B cell (primary cell): Measurements from ENCODE around the gene VWA3A. TPM values are rescaled to one million over a fixed set of nuclear protein-coding genes. Genes with fewer than 3 reads are reported as not detected.

ENCODE experiments used
- ATAC-seq: fragments of 200-7000 bp; cut with Tn5 transposase; one replicate; pipeline ENCODE4 v1.10.0; 2021; ENCODE audit warnings: low read depth, mild to moderate bottlenecking, moderate number of reproducible peaks, moderate library complexity
- CTCF ChIA-PET: fragments of 350-600 bp; sonication (Branson Sonifier 250); formaldehyde crosslinking; loops from one replicate; lab custom pipeline; 2021; ENCODE audit warnings: antibody characterized with exemption, inconsistent platforms; lab: Charles Lee
- POLR2A ChIA-PET: fragments of 350-600 bp; sonication (Branson Sonifier 250); formaldehyde crosslinking; loops from one replicate; lab custom pipeline; 2021; ENCODE audit warnings: antibody characterized with exemption; lab: Charles Lee
- DNase-seq: peaks from one replicate; pipeline ENCODE4 v3.0.0; 2013
- H2AFZ ChIP-seq: 2 replicates; pipeline ENCODE4 v1.6.1; 2012; ENCODE audit warnings: mild to moderate bottlenecking, low read depth, low read length; ENCODE audit not compliant: insufficient read depth, poor library complexity, severe bottlenecking
- H3K27ac ChIP-seq, 2 donors: 1 replicate in 1 of 2; 2 replicates in 1 of 2; pipeline ENCODE4 v1.5.1; 2012 to 2013; ENCODE audit warnings: low read length in 2 of 2, mild to moderate bottlenecking in 2 of 2, moderate library complexity in 1 of 2
- H3K27me3 ChIP-seq, 4 experiments: fragments of 200-600 bp in 1 of 4; sonication (generic) in 1 of 4; replicated peaks in 1 of 4; 1 replicate in 2 of 4; 2 replicates in 2 of 4; pipeline versions ENCODE4 v1.6.1 to v1.7.0; 2013 to 2016; ENCODE audit warnings: low read length in 3 of 4, mild to moderate bottlenecking in 2 of 4, mixed read lengths in 1 of 4, moderate library complexity in 1 of 4; ENCODE audit not compliant: insufficient read depth in 4 of 4, control insufficient read depth in 3 of 4; ENCODE audit errors: control extremely low read depth in 1 of 4
- H3K36me3 ChIP-seq, 2 experiments: replicated peaks in 1 of 2; 1 replicate in 1 of 2; 2 replicates in 1 of 2; pipeline versions ENCODE4 v1.6.1 to v1.7.1; 2013; ENCODE audit warnings: low read length in 1 of 2; ENCODE audit not compliant: insufficient read depth in 2 of 2, control insufficient read depth in 1 of 2; ENCODE audit errors: control extremely low read depth in 1 of 2, extremely low read depth in 1 of 2
- H3K4me1 ChIP-seq, 2 donors: fragments of 200-600 bp in 1 of 2; sonication (generic) in 1 of 2; 1 replicate in 1 of 2; 2 replicates in 1 of 2; pipeline versions ENCODE4 v1.5.1 to v1.6.1; 2013 to 2017; ENCODE audit warnings: low read length in 2 of 2; ENCODE audit not compliant: control insufficient read depth in 2 of 2, insufficient read depth in 2 of 2
- H3K4me2 ChIP-seq: replicated peaks from 2 replicates; pipeline ENCODE3; 2012; ENCODE audit warnings: mild to moderate bottlenecking, low read depth, low read length; ENCODE audit not compliant: poor library complexity, severe bottlenecking
- H3K4me3 ChIP-seq, 5 experiments: fragments of 200-600 bp in 1 of 5; sonication (generic) in 1 of 5; 1 replicate in 3 of 5; 2 replicates in 2 of 5; pipeline versions ENCODE4 v1.5.1 to v1.7.0; 2011 to 2016; ENCODE audit warnings: low read length in 4 of 5, mild to moderate bottlenecking in 4 of 5, low read depth in 2 of 5, control low read depth in 1 of 5, moderate library complexity in 1 of 5; ENCODE audit not compliant: insufficient read depth in 1 of 5; ENCODE audit errors: control extremely low read depth in 1 of 5, extremely low read depth in 1 of 5
- H3K79me2 ChIP-seq: fragments of 200-600 bp; sonication (generic); one replicate; pipeline ENCODE4 v1.6.0; 2016; ENCODE audit warnings: low read length; ENCODE audit not compliant: control insufficient read depth, insufficient read depth
- H3K9ac ChIP-seq: fragments of 200-600 bp; sonication (generic); 2 replicates; pipeline ENCODE4 v1.6.1; 2017; ENCODE audit warnings: mild to moderate bottlenecking, low read length, moderate library complexity
- H3K9me3 ChIP-seq, 3 donors: one replicate each; pipeline versions ENCODE4 v1.6.1 to v1.7.1; 2013; ENCODE audit warnings: low read length in 2 of 3; ENCODE audit not compliant: control insufficient read depth in 2 of 3, insufficient read depth in 1 of 3; ENCODE audit errors: control extremely low read depth in 1 of 3
- H4K20me1 ChIP-seq: 2 replicates; pipeline ENCODE4 v1.6.0; 2012; ENCODE audit warnings: mild to moderate bottlenecking, low read length; ENCODE audit not compliant: insufficient read depth, control insufficient read depth, poor library complexity, severe bottlenecking
- H3K27ac Mint-ChIP-seq: one replicate; pipeline ENCODE4 v1.8.0; 2021; ENCODE audit warnings: mixed read lengths
- H3K27me3 Mint-ChIP-seq: one replicate; pipeline ENCODE4 v1.8.0; 2021; ENCODE audit warnings: mixed read lengths
- H3K4me1 Mint-ChIP-seq: one replicate; pipeline ENCODE4 v1.8.0; 2021; ENCODE audit warnings: mixed read lengths
- H3K4me3 Mint-ChIP-seq: one replicate; pipeline ENCODE4 v1.8.0; 2021; ENCODE audit warnings: mixed read lengths
- H3K9me3 Mint-ChIP-seq: one replicate; pipeline ENCODE4 v1.8.0; 2022; ENCODE audit warnings: mixed read lengths; ENCODE audit not compliant: insufficient read depth
- EZH2 ChIP-seq: IDR thresholded peaks from 2 replicates; pipeline ENCODE4 v1.6.1; 2012; ENCODE audit warnings: borderline replicate concordance, low read depth, mild to moderate bottlenecking, moderate library complexity, low read length; ENCODE audit not compliant: insufficient read depth, poor library complexity, severe bottlenecking
- WGBS: methylation state at CpG from one replicate; pipeline ENCODE4 v1.1.5; 2013; ENCODE audit warnings: missing lambda C conversion rate; ENCODE audit not compliant: insufficient coverage; 5-methylcytosine and 5-hydroxymethylcytosine counted together
- intact Hi-C: fragments of 100-400 bp; cut with micrococcal nuclease; formaldehyde crosslinking; loops from one replicate; pipeline ENCODE4 v1.10.0; 2022
- polyA plus RNA-seq: library from polyadenylated mRNA; depleted of rRNA; stranded (reverse); fragments of >200 nt; gene quantifications from 2 replicates; pipeline ENCODE4 v1.2.3, GENCODE V29; 2012
- total RNA-seq, 2 donors: library from RNA; stranded (reverse); fragments of 120-200 nt in 1 of 2; gene quantifications; 1 replicate in 1 of 2; 2 replicates in 1 of 2; pipeline versions ENCODE4 v1.2.3 to v1.2.4, GENCODE V29; 2013 to 2022
- TF ChIP-seq, protein P1 (sequence below): fragments of 200-600 bp; IDR thresholded peaks from one replicate; pipeline ENCODE4 v1.8.0; 2022; ENCODE audit warnings: antibody characterized with exemption, mild to moderate bottlenecking

Gene VWA3A
- total and polyA plus RNA-seq, 2 donors (not counting 1 experiment from before 2014, with no cell fraction given) = 0.28 to 0.47 TPM

DNA sequence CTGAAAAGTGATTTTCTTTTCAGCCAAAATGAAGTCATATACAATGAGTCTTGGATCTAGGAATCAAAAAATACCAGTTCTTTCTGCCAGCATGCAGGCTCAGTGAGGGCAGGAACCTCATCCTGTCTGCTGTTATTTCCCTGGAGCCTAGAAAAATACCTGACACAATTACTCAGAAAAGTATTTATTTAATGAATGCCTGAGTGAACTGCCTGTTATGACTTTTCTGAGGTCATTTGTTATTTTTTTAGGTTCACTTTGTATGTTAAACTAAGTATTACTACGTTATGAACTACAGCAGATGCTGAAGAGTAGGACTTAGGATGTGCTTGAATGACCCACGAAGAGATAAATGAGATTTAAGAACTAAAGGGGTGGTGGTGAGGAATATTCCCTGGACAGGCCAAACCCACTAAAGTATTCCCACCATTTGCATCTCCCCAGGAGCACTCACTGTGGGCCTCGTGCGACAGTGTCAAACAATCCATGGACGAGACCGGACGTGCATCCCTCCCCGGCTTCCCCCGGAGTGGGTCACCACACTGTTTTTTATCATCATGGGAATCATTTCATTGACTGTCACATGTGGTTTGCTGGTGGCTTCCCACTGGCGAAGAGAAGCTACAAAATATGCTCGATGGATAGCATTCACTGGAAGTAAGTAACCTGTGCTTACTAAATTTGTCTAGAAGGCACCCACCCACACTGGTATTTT, 17.1 kb upstream of the VWA3A start:
- H3K27me3 ChIP-seq = no peaks in the 10 kb centered on the region
- ATAC-seq = no peak
- H4K20me1 ChIP-seq = peaks cover 10% of the 10 kb centered on the region
- ChIA-PET CTCF (interaction anchor here (0.6 to 5.5 kb wide), 4 partner anchors 24 to 124 kb away, joined by 3 to 290 read pairs (median 3); partner anchors contain the start of genes MOSMO and PDZD9), POLR2A (no interaction called here)
- no peaks in the 10 kb centered on the region for H3K9me3 ChIP-seq
- no peak for TF ChIP-seq EZH2
- TF ChIP-seq, protein P1, sequence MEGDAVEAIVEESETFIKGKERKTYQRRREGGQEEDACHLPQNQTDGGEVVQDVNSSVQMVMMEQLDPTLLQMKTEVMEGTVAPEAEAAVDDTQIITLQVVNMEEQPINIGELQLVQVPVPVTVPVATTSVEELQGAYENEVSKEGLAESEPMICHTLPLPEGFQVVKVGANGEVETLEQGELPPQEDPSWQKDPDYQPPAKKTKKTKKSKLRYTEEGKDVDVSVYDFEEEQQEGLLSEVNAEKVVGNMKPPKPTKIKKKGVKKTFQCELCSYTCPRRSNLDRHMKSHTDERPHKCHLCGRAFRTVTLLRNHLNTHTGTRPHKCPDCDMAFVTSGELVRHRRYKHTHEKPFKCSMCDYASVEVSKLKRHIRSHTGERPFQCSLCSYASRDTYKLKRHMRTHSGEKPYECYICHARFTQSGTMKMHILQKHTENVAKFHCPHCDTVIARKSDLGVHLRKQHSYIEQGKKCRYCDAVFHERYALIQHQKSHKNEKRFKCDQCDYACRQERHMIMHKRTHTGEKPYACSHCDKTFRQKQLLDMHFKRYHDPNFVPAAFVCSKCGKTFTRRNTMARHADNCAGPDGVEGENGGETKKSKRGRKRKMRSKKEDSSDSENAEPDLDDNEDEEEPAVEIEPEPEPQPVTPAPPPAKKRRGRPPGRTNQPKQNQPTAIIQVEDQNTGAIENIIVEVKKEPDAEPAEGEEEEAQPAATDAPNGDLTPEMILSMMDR = no peak
- H3K4me3 Mint-ChIP-seq = no peak overlapping the region
- H3K27me3 Mint-ChIP-seq = no peaks in the 10 kb centered on the region
- WGBS = 98% methylated on average over 7 of the region's 11 CpGs
- no peak overlapping the region for H3K4me3 ChIP-seq
- H3K27ac Mint-ChIP-seq = peak overlapping the region; percentile 37
- no peak overlapping the region for H3K4me2 ChIP-seq
- no peak overlapping the region for H3K9ac ChIP-seq
- peaks cover 0 to 4% of the 10 kb centered on the region in 2 experiments for H3K36me3 ChIP-seq
- no peak overlapping the region for H3K27ac ChIP-seq
- H3K4me1 Mint-ChIP-seq = no peaks in the 10 kb centered on the region
- H3K9me3 Mint-ChIP-seq = no peaks in the 10 kb centered on the region
- no peaks in the 10 kb centered on the region for H3K79me2 ChIP-seq
- no peak for DNase-seq
- H3K4me1 ChIP-seq = no peaks in the 10 kb centered on the region
- intact Hi-C loops = loop anchor here (5.0 kb wide), 1 partner anchor 43 kb away; no protein-coding TSS in a partner anchor
- H2AFZ ChIP-seq = no peak overlapping the region

DNA sequence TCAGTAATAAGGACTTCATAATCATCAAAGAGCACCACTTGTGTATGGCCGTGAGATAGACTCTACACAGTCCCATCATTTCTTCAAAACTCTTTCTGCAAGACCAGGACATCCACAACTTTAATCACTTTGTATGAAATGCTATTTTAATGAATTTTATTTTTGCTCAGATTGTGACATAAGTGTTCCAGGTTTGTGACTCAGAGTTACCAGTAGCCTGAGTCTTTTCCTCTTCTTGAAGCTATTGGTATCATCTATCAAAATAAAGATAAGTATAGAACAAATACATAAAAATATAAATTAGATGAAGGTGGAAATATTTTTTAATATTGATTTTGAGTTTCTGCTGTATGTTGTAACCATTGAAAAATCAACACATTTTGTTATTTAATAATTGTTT, 16.6 kb upstream of the VWA3A start:
- H3K9me3 Mint-ChIP-seq = no peaks in the 10 kb centered on the region
- Histone ChIP-seq H3K36me3 (peaks cover 0 to 4% of the 10 kb centered on the region in 2 experiments), H3K9ac (no peak overlapping the region), H4K20me1 (peaks cover 9% of the 10 kb centered on the region), H3K4me3 (no peak overlapping the region), H3K27ac (no peak overlapping the region), H3K9me3 (no peaks in the 10 kb centered on the region), H3K4me1 (no peaks in the 10 kb centered on the region), H3K27me3 (no peaks in the 10 kb centered on the region), H3K4me2 (no peak overlapping the region), H2AFZ (no peak overlapping the region), H3K79me2 (no peaks in the 10 kb centered on the region)
- no peak overlapping the region for H3K4me3 Mint-ChIP-seq
- no CpG with 5 or more reads among the region's 1 CpG for WGBS
- H3K27me3 Mint-ChIP-seq = no peaks in the 10 kb centered on the region
- TF ChIP-seq, protein P1 = no peak
- no peak for TF ChIP-seq EZH2
- H3K4me1 Mint-ChIP-seq = no peaks in the 10 kb centered on the region
- no peak overlapping the region for H3K27ac Mint-ChIP-seq
- no peak for ATAC-seq
- intact Hi-C loops = loop anchor here (5.0 kb wide), 1 partner anchor 43 kb away; no protein-coding TSS in a partner anchor
- CTCF ChIA-PET = interaction anchor here (0.6 to 5.5 kb wide), 4 partner anchors 23 to 125 kb away, joined by 3 to 290 read pairs (median 3); partner anchors contain the start of genes MOSMO and PDZD9
- POLR2A ChIA-PET = no interaction called here
- no peak for DNase-seq
